Lower lobe of right lung (tissue), 2 donors: ENCODE measurements around the gene LPP. TPM values are rescaled to one million over a fixed set of nuclear protein-coding genes. Genes with fewer than 3 reads are reported as not detected.

ENCODE experiments used
- ATAC-seq, 2 donors: fragments of 200-7000 bp; cut with Tn5 transposase; one replicate each; pipeline ENCODE4 v1.9.1; 2020 to 2022; ENCODE audit warnings: mild to moderate bottlenecking in 2 of 2, moderate library complexity in 2 of 2
- DNase-seq: peaks from one replicate; pipeline ENCODE4 v3.0.0-alpha.2; 2020
- H3K27ac ChIP-seq: fragments of 200-600 bp; one replicate; pipeline ENCODE4 v1.8.0; 2022
- H3K27me3 ChIP-seq: fragments of 200-600 bp; one replicate; pipeline ENCODE4 v1.8.0; 2022; ENCODE audit warnings: low read depth
- H3K36me3 ChIP-seq: fragments of 200-600 bp; one replicate; pipeline ENCODE4 v1.8.0; 2022; ENCODE audit warnings: mild to moderate bottlenecking
- H3K4me1 ChIP-seq: fragments of 200-600 bp; one replicate; pipeline ENCODE4 v1.8.0; 2022
- H3K4me3 ChIP-seq: fragments of 200-600 bp; one replicate; pipeline ENCODE4 v1.8.0; 2022; ENCODE audit warnings: mild to moderate bottlenecking
- H3K9me3 ChIP-seq: fragments of 200-600 bp; one replicate; pipeline ENCODE4 v1.8.0; 2022
- CTCF ChIP-seq: fragments of 200-600 bp; IDR thresholded peaks from one replicate; pipeline ENCODE4 v1.8.0; 2022; ENCODE audit warnings: antibody characterized with exemption, mild to moderate bottlenecking
- intact Hi-C: fragments of 100-400 bp; cut with DNase I; formaldehyde crosslinking; loops from one replicate; pipeline ENCODE4 v1.11.0; 2022
- total RNA-seq: library from RNA; stranded (reverse); fragmentation: NEBNext Ultra II Directional; extraction: Animal tissue kit (Norgen Biotek cat#: 25700); gene quantifications from one replicate; pipeline ENCODE4 v1.2.1, GENCODE V29; 2021
- donor health status: DM: no; HTN: yes; CAD: no; lungs with severe emphysema.

LPP gene
- total RNA-seq, 1 donor from 2014 or later, result 180 TPM

DNA sequence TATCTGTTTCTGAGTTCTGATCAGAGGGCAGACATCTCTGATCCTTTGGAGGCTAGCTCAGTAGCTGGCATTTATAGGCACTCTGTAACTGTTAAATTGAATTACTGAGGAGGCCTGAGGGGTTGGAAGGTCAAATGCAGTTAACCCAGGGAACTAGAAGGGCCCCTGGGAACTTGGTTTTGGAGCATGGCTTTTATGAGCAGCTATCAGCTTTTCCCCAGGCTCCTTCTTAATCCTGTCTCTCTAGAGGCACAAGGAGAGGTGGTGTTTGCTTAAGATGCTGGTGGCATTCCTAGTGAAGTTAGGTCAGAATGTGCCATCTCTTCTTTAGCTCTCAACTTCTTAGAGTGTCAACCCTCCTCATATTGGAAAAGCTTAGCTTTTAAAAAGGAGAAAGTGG is 128.9 kb downstream of the LPP start:
- Histone ChIP-seq H3K4me1 (peaks cover 37% of the 10 kb centered on the region), H3K27me3 (no peaks in the 10 kb centered on the region), H3K9me3 (no peaks in the 10 kb centered on the region), H3K27ac (no peak overlapping the region), H3K36me3 (no peaks in the 10 kb centered on the region), H3K4me3 (no peak overlapping the region)
- DNase-seq (no peak), ATAC-seq (peak in 1 of 2 donors; percentile 40)
- no peak for TF ChIP-seq CTCF
- intact Hi-C loops, result no loop called here

DNA sequence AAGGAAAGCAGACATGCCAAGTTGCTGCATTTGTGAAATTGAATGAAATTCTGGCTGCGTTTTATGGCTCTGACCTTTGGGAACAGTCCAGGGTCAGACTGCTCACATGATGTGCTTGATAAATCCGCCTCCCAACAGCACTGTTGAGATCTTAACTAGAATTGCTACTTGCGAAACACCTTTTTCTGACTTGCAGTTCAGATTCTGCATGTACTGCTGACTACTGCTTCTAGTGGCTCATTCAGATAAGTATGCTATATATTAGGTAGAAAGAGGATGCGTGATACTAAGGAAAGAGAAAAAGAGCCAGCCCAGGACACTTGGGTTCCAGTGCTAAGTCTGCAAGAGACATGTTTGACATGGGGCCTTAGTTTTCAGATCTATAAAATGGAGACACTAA is 129.4 kb downstream of the LPP start:
- peaks cover 37% of the 10 kb centered on the region for H3K4me1 ChIP-seq
- H3K4me3 ChIP-seq, result no peak overlapping the region
- DNase-seq (no peak), ATAC-seq (peak; percentile 69 to 75)
- no peaks in the 10 kb centered on the region for H3K27me3 ChIP-seq
- TF ChIP-seq CTCF, result no peak
- H3K9me3 ChIP-seq, result no peaks in the 10 kb centered on the region
- intact Hi-C loops, result no loop called here
- no peaks in the 10 kb centered on the region for H3K36me3 ChIP-seq
- no peak overlapping the region for H3K27ac ChIP-seq

GRCh38 chr3:188284455-188285212 is 130.7 kb downstream of the LPP start:
- DNase-seq, result no peak
- ATAC-seq, result no peak
- intact Hi-C loops, result no loop called here
- no peak for TF ChIP-seq CTCF
- no peaks in the 10 kb centered on the region for H3K27me3 ChIP-seq
- no peaks in the 10 kb centered on the region for H3K9me3 ChIP-seq
- no peak overlapping the region for H3K27ac ChIP-seq
- peaks cover 37% of the 10 kb centered on the region for H3K4me1 ChIP-seq
- H3K36me3 ChIP-seq, result no peaks in the 10 kb centered on the region
- H3K4me3 ChIP-seq, result no peak overlapping the region

GRCh38 chr3:188286087-188286513 is 132.1 kb downstream of the LPP start:
- DNase-seq (no peak), ATAC-seq (peak; percentile 23 to 42)
- Histone ChIP-seq H3K27me3 (no peaks in the 10 kb centered on the region), H3K27ac (peak overlapping the region; percentile 28), H3K36me3 (peaks cover 4% of the 10 kb centered on the region), H3K4me1 (peaks cover 49% of the 10 kb centered on the region), H3K9me3 (no peaks in the 10 kb centered on the region), H3K4me3 (no peak overlapping the region)
- intact Hi-C loops, result no loop called here
- no peak for TF ChIP-seq CTCF

DNA sequence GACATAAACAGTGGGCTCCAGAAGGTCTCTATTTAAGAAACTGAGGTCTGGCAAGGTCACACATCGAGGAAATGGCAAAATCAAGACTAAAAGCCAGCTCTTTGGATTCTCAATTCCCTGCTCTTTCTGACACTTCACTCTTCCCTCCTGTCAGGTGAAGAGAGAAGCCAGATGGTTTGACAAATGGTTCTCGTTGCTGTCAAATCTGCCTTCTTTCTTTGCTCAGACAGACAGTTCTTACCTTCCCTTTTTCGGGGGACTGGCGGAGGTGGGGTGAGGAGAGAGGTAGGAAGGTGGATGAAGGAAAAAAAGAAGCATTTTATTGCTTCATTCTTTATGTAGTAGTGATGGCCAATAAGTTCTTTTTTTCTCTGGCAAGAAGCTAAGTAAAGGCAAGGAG is 133.4 kb downstream of the LPP start:
- H3K4me1 ChIP-seq, result peaks cover 56% of the 10 kb centered on the region
- no peak for ATAC-seq
- no peak overlapping the region for H3K27ac ChIP-seq
- H3K4me3 ChIP-seq, result no peak overlapping the region
- no peaks in the 10 kb centered on the region for H3K27me3 ChIP-seq
- intact Hi-C loops, result no loop called here
- no peak for TF ChIP-seq CTCF
- H3K36me3 ChIP-seq, result peaks cover 4% of the 10 kb centered on the region
- H3K9me3 ChIP-seq, result no peaks in the 10 kb centered on the region
- no peak for DNase-seq
